Sigmoid colon (tissue), 4 donors: ENCODE data around the gene LAMC3.

Source experiments
- EP300 ChIP-seq, 4 donors: sonication (generic); formaldehyde crosslinking; IDR thresholded peaks; one replicate each; pipeline ENCODE4 v1.6.1; 2017; ENCODE audit warnings: antibody characterized with exemption in 4 of 4
- POLR2A ChIP-seq, 2 donors: fragments of 450-650 bp; IDR thresholded peaks; one replicate each; pipeline ENCODE4 v1.6.1; 2016; ENCODE audit warnings: antibody characterized with exemption in 2 of 2, mild to moderate bottlenecking in 2 of 2, moderate library complexity in 2 of 2
- TF ChIP-seq, protein P1 (sequence below), 4 experiments: fragments of 450-650 bp in 3 of 4; fragments of 200-600 bp in 1 of 4; IDR thresholded peaks; one replicate each; pipeline ENCODE4 v1.5.1; 2016 to 2019; ENCODE audit warnings: antibody characterized with exemption in 4 of 4, mild to moderate bottlenecking in 3 of 4, moderate library complexity in 2 of 4

DNA sequence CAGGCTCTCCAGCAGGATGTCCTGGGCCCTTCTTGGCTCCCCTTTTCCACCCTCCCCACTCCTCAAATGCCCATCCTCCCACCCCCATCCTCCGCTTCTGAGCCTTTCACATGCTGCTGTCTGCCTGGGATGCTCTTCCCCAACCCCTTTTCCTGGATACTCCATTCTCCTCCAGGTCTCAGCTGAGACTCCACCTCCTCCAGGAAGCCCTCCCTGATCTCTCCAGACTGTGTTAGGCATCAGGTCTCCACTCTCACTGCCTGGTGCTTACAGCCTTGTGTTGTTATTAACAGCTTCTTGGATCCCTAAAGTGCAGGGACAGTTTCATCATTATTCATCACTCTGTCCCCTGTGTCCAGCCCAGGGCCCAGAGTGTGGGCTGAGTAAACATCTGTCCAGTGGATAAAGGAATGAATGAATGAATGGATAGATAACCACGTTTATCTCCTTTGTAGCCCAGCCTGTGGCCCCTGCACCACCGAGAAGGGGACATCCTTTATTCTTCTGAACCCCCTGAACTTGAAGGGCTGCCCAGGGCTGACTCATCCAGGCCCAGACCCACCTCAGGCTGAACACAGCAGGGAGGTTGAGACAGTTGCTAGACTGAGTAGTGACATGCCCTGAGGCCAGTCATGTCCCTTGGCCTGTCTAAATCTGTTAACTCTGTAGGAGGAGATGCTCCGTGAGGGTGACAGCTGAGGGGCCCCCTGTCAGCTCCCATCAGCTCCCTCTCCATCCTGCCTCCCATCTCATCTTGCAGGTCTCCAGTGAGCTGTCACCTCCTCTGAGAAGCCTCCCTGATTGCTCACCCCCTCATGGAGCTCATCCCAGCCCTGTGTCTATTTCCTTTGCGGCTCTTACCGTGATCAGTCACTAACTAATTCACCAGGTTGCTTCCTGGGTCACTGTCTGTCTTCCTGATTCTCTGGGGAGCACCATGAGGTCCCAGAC is 14.6 kb upstream of the LAMC3 start:
- TF ChIP-seq POLR2A (IDR thresholded peaks at IDR 0.05) (no peak), EP300 (IDR thresholded peaks at IDR 0.05) (no peak)
- TF ChIP-seq, protein P1, sequence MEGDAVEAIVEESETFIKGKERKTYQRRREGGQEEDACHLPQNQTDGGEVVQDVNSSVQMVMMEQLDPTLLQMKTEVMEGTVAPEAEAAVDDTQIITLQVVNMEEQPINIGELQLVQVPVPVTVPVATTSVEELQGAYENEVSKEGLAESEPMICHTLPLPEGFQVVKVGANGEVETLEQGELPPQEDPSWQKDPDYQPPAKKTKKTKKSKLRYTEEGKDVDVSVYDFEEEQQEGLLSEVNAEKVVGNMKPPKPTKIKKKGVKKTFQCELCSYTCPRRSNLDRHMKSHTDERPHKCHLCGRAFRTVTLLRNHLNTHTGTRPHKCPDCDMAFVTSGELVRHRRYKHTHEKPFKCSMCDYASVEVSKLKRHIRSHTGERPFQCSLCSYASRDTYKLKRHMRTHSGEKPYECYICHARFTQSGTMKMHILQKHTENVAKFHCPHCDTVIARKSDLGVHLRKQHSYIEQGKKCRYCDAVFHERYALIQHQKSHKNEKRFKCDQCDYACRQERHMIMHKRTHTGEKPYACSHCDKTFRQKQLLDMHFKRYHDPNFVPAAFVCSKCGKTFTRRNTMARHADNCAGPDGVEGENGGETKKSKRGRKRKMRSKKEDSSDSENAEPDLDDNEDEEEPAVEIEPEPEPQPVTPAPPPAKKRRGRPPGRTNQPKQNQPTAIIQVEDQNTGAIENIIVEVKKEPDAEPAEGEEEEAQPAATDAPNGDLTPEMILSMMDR (IDR thresholded peaks at IDR 0.05), result no peak
